ENCODE data around the gene HCAR1.

GRCh38 chr12:122724641-122725243 is 5.9 kb downstream of the HCAR1 start:
- no peak for TF ChIP-seq EZH2 (IDR thresholded peaks at IDR 0.05; ENCODE audit: low read length, missing control alignments)
- TF ChIP-seq CTCF (conservative IDR thresholded peaks at IDR 0.05 in 1 of 2, IDR thresholded peaks at IDR 0.05 in 1 of 2; ENCODE audit: low read depth in 1 of 2, low read length in 2 of 2) = no peak

Data from fibroblast of lung (primary cell).